Bone marrow (tissue), 2 donors: ENCODE results near the gene RAD51B.
A peak's percentile ranks its signal among the peaks of the same experiment; 100 is the strongest.
"Not testable (repeated sequence)": the region's sequence is repeated elsewhere in the genome, so short reads cannot be mapped to it uniquely, and the experiment has no call there.

Experiments
- DNase-seq, 2 donors: peaks; one replicate each; lab custom pipeline; 2025; lab: John Stamatoyannopoulos, UW

RAD51B gene

DNA sequence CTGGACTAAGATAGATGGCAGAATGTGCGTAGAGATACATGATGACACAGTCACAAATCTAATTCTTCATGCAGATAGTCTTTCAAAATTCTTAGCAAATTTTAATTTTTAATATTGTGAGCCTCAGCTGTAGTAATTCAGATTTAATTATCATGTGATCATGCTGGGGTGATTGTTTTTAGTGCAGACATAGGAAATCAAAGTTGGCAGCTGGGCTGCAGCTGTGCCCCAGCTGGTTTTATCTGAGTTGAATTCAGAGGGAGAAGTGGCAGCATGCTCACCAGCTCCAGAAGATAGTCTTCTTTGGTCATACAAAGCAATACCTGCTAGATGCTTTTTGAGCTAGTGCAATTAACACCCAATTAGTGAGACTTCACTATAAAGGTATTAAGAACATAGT, 292.9 kb downstream of the RAD51B start:
- no peak for DNase-seq

DNA sequence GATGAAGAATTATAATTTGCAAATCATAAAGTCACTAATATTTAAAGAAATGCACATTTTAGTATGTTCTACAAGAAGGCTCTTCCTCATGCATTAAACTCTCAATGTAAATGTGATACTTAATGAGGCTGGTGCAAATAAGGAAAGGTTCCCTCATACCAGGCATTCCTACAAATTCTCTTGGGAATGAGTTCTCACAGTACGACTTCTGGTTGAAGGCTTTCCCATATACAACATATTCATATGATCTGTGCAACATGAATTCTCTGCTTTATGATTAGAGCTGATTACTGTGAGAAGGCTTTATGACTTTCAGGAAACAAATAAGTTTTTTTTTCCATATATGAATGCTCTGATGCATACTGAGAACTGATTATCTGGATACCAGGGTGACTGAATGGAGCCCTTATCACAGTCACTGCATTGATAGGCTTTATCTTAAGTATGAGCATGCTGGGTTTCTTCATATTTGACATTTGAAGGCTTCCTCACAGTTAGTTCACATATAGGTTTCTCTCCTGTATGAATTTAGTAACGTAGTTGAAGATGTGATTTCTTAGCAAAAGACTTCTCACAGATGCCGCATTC, 293.9 kb downstream of the RAD51B start:
- no peak for DNase-seq

DNA sequence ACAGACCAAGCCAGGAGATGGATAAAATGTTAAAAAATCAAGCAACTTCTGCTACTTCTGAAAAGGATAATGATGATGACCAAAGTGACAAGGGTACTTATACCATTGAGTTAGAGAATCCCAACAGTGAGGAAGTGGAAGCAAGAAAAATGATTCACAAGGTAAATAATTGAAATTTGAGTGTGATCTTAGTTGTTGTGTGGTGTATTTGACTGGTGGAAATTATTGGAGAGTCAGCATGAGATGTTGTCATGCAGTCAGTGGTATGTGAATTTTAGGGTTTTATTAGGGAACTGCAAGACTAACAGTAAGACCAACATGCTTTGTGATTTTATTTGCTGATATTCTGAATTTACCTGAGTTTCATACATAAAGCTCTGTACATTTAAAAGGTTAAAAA, 296.4 kb downstream of the RAD51B start:
- not testable (repeated sequence) for DNase-seq

DNA sequence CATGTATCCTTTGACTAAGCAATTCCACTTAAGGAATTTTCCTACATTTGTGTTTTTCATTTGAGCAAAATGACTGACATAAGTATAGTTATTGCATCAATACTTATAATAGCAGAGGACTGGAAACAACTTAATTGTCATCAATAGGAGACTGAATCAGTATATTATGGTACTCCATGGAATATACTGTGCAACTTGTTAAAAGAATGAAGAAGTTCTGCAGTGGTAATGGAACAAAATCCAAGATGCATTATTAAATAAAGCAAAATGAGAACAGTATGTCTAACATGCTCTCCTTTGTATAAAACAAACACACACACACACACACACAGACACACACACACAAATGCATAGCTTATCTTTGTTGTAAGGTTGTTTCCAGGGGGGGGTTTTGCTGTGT, 303.1 kb downstream of the RAD51B start:
- no peak for DNase-seq

DNA sequence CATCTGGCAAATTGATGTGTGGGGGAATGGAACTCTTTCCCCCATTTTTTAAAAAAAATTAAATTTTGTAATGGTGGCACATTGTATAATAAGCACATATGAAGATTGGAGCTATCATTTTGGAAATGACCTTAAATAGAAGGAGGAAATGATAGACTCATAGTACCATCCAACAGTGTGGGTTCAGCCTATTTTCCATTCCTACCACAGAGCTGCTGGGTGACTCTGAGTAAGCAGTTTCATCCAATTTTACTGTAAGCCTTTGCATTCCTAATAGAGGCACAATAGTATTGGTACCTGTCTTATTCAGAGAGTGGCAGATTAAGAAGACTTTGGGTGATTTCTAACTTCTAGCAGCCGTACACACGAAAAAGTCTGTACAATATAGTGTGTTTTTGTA, 304.5 kb downstream of the RAD51B start:
- DNase-seq = no peak

DNA sequence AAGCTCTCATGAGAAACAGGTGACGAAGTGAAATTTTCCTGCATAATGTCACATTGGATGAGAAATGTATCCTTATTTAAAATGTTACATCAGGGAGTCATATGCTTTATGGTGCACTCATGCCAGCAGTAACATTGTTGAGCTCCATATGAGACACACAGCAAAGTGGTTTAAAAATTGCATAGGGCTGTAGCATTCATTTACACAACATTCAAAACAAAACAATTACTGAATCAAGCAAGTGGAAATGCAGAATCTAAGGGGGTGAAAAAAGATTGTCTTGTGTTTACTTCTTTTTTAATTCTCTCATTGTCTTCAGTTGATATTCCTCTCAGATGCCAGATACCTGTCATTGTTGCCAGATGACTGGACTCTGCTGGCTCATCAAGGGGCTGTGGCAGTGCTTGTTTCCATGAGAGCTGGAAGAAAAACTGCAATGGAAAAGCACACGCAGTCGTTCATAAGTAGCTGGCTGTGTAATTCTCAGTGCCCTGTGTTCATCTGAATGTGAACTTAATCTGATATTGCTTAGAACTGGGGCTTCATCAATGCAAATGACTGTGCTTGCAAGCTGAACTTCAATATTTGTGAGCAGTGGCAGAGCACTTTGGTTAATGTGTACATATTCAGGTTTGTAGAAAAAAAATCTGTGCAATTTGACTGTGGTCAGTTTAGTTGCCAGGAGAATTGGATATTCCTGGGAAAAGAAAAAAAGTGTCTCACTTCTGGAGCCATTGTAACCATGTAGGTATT, 305.6 kb downstream of the RAD51B start:
- DNase-seq = no peak

DNA sequence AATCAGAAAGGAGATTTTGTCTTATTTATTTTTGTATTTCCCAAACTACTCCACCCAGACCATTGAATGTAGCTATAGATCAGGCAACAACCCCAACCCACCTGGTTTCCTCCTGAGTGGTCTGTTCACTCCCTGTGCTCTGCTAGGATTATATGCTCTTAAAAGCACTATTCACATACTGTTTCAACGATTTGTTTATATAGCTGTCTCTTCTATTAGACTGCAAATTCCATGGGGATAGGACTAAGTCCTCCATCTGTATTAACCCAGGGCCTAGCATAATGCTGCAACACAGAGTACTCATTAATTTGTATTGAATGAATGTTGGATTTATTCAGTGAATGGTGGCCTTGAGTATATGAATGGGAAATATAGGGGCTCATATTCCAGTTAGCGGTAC, 307.6 kb downstream of the RAD51B start:
- no peak for DNase-seq

DNA sequence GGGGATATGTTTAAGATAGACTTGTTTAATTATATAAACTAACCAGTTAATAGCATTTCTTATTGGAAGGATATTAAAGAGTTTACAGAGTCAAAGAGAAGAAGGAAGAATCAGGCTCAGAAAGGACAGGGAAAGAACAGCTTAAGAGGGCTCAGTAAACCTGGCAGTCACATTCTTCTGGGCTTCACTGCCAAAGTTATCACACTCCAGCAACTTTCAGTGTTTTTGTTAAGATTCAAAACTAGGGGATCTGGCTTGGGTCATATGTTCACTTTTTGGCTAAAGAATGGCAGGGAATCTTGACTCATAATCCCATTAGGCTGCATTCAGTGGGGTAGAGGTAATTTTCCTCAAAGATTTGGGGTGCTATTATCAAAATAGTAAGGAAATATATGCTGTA, 312.3 kb downstream of the RAD51B start:
- DNase-seq = no peak

DNA sequence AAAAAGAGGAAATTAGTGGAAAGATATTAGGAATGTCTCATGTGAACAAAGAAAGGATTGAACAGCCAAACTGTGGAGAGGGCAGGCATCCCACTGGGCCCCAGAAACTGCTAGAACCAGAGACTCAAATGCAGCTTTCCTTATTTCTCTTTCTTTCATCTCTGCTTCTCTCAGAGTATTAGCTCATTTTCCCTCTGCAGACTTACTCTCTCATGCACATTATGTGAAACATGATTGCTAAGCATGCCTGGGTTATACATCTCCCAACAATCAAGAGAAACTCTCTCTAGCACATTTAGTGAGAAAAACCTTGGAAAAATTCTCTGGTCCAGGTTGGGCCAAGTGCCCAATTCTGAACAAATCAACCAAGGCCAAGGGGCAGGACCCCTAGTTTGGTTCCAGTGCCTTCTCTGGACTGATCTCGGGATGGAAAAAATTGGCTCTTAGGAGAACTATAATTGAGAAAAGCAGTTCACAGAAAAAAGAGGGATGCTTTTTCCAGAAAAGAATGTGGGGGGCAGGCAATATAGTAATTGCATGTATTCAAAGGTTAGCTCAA, 313.1 kb downstream of the RAD51B start:
- DNase-seq = no peak

DNA sequence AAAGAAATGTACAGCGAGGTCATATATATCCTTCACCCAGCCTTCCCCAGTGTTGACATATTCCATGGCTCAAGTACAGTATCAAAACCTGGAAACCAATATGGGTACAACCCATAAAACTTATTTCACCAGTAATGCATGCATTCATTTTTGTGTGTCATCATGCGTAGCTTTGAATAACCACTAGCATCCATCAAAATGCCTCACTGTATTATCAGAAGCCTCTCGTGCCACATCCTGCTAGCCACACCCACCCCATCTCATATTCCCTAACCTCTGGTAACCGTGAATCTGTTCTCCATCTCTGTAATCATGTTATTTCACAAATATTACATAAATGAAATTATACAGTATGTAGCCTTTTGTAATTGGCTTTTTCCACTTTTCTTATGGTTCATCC, 314.3 kb downstream of the RAD51B start:
- no peak for DNase-seq

DNA sequence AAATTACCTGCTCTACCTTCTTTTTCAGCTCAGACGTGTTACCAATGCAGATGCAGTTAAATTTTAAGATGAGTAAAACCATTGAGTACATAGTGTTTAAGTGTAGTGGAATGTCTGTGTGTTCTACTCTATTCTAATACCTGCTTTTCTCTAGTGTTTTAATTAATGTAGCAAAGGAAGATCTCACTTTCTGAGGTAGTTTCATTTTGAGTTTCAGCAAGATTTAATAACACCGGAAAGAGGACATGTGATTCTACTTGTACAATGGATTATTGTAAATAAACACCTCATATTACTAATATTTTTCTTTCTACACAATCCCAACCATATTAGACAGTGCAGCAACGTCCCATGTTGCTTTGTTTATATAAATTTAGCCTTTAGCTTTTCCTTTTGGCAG, 315.4 kb downstream of the RAD51B start:
- no peak for DNase-seq

DNA sequence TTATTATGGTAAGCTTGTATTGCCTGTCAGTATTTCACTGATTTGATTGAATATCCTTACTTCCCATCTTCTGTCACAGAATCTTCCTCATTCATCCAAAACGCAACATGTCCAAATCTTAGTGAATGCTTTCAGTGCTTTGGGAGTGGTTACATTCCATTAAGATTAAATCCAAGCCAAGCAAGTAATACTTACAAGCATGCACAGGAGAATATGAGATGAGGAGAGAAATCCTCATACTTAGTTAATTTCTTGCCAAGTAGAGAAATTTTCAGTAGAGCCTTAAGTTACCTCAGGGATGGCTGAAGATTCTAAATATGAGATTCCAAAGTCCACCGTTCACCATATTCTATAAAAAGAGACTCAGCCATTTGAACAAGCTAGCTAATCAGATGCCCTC, 316.0 kb downstream of the RAD51B start:
- DNase-seq = no peak

DNA sequence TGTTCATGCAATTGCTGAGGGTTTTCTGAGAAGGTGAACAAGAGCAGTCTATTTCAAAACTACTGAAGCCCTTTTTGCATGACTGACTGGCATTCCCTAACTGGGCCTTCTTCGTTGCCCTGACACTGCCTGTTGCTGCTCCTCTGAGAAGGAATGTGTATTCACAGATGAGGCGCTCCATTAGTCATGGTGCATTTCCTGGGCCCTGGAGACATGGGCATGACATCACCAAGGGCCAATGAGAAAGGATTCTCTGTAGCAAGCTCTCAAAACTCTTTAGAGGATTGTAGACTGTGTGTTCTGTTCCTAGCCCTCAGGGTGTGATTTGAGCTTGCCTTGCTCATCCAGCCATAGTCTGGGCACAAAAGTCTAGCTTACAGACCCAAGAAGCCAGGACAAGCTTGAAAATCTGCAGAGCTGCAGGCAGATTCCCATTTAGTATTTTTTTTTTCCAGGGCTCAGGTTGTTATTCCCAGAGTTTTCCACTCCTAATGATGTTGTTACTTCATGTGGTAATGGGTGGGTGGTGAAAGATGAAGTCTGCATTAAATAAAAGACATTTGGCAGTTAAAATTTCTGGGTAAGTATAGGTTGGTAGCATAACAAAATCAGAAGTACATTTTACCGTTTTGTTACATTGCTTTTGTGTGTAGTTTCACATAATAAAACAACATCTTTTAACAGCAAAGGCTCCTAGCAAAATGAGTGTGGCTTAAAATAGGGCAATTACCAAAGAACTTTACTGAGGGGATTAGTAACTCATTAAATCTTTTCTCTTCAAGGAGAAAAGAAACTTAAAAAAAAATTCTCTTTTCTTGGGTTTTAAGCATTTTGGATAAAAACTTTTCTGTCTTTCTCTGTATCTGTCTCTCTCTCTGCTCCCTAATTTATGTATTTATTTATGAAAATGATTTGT, 318.4 kb downstream of the RAD51B start:
- no peak for DNase-seq

DNA sequence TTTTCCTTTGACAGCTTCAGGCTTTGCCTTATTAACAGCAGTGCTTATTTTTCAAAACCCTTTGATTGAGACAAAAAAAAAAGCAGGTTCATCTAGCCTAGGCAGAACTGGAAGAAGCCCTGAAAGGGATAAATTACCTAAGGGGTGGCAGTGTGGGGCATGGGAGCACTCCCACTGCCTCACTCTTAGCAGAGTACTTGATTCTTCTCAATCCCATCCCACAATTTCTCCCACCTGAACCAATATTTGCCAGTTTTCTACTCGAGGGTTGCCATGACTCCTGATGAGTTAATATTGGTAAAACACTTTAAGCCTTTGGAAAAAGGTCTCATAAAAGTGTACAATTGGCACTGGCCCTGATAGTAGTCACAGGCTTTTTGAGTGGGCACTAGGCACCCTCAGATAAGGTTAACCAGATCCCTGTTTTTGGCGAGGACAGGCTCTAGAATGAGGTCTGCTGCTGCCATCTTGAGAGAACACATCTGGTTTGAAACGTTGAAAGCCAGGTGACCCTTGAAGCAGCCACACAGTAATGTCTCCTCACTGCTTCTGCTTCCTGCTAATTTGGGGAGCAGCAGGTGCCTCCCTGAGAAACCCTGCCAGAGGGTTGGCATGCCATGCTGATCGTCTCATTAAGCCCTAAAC, 320.0 kb downstream of the RAD51B start:
- DNase-seq = no peak

DNA sequence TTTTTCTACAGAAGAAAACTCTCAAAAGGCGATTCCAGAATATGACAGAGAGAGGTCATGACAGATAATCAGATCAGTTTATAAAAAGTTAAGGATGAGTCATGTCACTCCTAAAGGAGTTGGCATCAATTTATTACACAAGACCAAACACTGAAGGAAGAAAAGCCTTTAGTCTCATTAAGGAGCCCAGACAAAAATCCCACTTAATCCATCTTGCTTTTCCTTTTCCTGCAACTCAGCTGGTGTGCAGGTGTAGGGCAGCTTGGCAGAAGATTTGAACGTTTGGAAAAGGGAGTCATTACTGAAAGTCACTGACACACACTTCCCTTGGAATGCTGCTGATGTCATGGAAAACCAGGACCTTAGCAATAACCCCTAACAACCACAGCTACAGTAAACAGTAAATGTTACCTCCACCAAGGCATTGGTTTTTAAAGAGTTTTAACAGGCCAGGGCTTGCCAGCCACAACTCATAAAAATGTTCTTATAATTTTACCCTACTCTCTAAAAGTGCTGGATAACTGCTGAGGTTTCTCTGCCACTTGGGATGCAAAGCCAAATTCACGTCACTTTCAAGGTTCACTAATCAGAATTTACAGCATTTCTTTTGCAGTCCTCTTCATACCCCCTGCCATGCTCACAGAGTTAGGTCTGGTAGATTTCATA, 320.6 kb downstream of the RAD51B start:
- DNase-seq = no peak

DNA sequence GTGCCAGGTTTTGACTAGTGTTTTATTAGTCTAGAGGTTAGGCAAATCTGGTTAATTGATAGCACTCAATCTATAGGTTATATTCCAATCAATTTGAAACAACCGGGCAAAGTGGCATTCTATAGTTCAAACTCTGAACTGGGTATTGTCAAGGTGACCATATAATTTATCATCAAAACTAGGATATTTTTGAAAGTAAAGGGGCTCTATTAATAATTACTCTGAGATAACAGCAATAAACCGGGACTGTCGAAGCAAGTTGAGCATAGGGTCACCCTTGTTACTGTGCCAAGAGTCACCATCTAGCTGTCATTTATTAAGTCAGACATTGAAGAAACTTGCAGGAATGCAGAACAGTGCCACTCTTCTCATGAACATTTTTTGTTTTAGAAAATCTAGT, 321.2 kb downstream of the RAD51B start:
- DNase-seq = no peak

DNA sequence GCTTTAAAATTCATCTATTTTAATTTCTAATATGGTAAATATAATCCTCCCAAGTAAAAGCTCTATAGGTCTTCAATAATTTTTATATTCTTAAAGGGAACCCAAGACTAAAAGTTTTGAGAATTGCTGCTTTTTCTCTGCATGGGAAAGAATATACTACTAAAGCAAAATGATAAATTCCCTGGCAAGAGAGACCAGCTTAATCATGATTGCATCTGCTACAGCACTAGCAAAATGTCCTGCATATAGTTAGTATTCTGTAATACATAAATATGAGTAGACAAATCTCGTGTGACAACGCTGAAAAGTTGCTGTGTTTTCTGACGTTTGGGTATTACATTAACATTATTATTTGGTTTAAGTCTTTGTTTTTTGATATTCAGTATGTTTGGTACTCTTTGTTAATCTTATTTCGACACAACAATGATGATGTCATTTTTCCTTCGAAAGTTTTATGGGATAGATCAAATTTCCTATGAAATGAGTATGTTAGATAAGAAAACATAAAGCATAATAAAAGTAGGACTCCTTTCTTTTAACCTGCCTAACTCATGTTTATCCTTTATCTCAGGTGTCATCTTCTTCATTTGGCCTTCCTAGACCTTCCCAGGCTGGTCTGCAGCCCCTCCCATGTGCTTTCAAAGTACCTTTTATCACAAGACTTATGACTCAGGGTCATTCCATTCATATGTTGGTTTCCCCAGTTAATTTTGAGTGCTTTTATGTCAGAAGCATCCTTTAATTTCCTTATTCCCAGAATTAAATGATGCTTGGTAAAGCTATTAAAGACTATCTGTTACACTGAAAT, 321.9 kb downstream of the RAD51B start:
- no peak for DNase-seq

DNA sequence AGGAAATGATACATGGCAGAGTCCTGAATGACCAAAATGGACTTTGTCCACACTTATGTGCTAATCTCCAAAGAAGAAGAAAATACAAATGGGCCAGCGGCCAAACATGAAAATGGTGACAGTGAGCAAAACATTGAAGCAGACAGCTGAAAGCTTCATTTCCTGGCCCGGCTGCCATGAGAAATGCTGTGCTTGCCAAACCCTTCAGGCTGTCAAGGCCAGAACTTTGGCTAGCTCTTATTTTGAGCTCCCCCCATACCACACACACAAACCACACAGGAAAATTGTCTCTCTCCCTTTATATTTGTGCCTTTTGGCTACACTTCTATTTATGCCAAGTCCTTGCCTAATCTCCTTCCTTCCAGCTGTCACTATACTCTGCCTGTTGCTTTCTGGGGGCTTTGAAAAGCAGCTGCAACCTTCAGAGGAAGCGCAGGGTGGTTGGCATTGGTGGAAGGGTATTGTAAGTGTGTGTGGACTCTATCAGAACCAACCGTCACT, 323.8 kb downstream of the RAD51B start:
- peak in 1 of 2 donors; percentile 86 for DNase-seq

DNA sequence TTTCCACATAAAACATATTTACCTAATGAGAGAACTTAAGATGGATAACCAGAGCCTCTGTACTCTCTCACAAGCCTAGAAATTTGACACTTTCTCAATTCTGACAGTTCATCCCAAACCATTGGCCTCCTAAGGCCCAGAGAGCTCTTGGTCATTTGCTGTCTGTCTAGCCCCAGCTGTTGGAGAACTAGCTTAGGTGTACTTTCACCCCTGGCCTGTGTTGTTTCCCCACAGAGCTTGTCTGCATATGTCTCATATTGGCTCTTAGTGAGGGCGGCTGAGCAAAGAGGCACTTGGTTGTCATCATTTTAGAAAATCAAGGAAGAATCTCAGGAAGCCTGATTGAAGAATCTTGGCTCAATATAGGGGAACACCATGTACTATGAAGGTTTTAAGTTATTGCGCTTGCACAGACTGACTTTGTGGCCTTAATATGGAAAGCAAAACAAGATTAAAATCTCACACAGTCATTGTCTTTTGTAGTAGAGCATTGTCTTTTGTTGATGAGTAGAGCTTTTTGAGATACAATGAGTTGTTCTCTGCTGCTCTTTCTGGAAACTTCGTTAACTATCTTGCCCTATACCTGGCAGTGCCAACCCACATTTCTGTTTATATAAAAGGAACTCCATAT, 324.6 kb downstream of the RAD51B start:
- no peak for DNase-seq

DNA sequence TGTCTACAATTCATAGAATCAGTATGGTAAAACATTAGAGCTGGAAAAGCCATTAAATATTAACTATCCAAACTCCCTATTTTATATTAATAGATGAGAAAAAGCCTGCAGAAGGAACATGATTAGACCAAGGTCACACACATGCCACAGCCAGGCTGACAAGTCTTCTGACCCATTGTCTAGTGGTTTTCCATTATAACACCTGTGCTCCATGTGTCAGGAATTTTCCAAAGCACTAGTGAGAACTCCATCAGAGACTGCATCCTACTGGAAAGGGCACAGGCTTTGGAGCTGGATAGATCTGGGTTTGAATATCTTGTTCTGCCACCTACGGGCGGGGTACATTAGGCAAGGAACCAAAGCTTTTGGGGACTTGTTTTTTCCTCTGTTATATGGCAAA, 325.5 kb downstream of the RAD51B start:
- no peak for DNase-seq
